ENCODE results near the gene BST1.

DNA sequence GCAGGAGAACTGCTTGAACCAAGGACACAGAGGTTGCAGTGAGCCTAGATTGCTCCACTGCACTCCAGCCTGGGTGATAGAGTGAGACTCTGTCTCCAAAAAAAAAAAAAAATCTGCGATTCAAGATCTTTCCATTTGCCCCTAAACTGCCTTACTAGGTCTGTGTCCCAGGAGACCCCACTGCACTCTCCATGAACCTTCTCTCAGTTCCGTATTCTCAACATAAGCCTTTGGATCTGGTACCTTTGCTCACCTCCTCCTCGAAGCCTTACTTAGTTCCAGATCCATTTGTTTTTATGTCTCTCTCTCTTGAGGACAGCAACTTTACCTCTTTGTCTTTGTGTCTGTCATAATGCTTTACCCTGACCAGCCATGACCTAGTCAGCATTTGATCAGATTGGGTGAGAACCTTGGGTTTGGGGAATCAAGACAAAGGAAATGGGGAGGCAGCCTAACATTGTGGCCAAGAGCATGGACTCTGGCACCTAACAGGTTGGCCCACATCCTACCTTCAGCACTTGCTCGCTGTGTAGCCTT is 33.7 kb downstream of the BST1 start:
- TF ChIP-seq CTCF (conservative IDR thresholded peaks at IDR 0.05 in 1 of 2, IDR thresholded peaks at IDR 0.05 in 1 of 2; ENCODE audit: extremely low read depth in 1 of 2, insufficient read depth in 1 of 2, low read depth in 1 of 2, low read length in 2 of 2) = no peak
- TF ChIP-seq EZH2 (IDR thresholded peaks at IDR 0.05; ENCODE audit: borderline replicate concordance, low read length) = no peak
